Ectodermal cell (in vitro differentiated cells): ENCODE results near the gene GOLGA3.
"Not testable (repeated sequence)": the region's sequence is repeated elsewhere in the genome, so short reads cannot be mapped to it uniquely, and the experiment has no call there.

Source experiments
- H3K27ac ChIP-seq: 2 replicates; pipeline ENCODE4 v1.7.0; 2013; ENCODE audit warnings: mild to moderate bottlenecking, low read depth, low read length; ENCODE audit not compliant: insufficient read depth, poor library complexity, severe bottlenecking
- H3K27me3 ChIP-seq: 2 replicates; pipeline ENCODE4 v1.7.0; 2013; ENCODE audit warnings: mild to moderate bottlenecking, low read length; ENCODE audit not compliant: insufficient read depth, control insufficient read depth, poor library complexity, severe bottlenecking
- H3K36me3 ChIP-seq: one replicate; pipeline ENCODE4 v1.7.0; 2013; ENCODE audit warnings: low read length; ENCODE audit not compliant: control insufficient read depth, insufficient read depth
- H3K4me1 ChIP-seq: one replicate; pipeline ENCODE4 v1.7.0; 2013; ENCODE audit warnings: low read length; ENCODE audit not compliant: control insufficient read depth, insufficient read depth
- H3K4me3 ChIP-seq: 2 replicates; pipeline ENCODE4 v1.7.0; 2013; ENCODE audit warnings: low read depth, low read length, control low read depth; ENCODE audit not compliant: insufficient read depth
- H3K9me3 ChIP-seq: 2 replicates; pipeline ENCODE4 v1.7.0; 2013; ENCODE audit warnings: mild to moderate bottlenecking, low read length, moderate library complexity; ENCODE audit not compliant: control insufficient read depth
- WGBS, 2 experiments: methylation state at CpG; one replicate each; pipeline ENCODE4 v1.1.7; 2013; ENCODE audit warnings: missing lambda C conversion rate in 2 of 2; 5-methylcytosine and 5-hydroxymethylcytosine counted together

The GOLGA3 gene

DNA sequence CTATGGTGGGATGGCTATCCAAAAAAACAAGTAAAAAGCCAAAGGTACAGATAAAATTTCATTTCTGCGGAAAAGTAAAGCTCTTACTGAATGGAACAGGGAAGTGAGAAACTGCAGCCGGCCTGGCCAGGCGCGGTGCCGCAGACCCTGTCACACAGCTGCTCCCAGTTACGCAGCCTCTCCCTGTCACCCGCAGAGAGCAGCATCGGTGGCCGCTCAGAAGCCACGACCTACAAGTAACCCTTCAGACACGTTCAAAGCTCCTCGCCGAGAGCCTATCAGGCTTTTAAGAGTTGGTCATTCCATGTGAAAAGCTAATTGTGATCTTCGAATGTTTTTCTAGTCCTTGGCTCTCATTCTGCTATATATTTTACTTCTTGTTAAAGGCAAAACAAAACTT, 56.1 kb downstream of the GOLGA3 start:
- 95 to 96% methylated on average over 14 of the region's 14 CpGs for WGBS, 2 experiments
- H3K4me1 ChIP-seq: no peaks in the 10 kb centered on the region
- no peaks in the 10 kb centered on the region for H3K9me3 ChIP-seq
- H3K36me3 ChIP-seq: peaks cover 23% of the 10 kb centered on the region
- no peaks in the 10 kb centered on the region for H3K27me3 ChIP-seq
- H3K27ac ChIP-seq: no peak overlapping the region
- H3K4me3 ChIP-seq: no peak overlapping the region

DNA sequence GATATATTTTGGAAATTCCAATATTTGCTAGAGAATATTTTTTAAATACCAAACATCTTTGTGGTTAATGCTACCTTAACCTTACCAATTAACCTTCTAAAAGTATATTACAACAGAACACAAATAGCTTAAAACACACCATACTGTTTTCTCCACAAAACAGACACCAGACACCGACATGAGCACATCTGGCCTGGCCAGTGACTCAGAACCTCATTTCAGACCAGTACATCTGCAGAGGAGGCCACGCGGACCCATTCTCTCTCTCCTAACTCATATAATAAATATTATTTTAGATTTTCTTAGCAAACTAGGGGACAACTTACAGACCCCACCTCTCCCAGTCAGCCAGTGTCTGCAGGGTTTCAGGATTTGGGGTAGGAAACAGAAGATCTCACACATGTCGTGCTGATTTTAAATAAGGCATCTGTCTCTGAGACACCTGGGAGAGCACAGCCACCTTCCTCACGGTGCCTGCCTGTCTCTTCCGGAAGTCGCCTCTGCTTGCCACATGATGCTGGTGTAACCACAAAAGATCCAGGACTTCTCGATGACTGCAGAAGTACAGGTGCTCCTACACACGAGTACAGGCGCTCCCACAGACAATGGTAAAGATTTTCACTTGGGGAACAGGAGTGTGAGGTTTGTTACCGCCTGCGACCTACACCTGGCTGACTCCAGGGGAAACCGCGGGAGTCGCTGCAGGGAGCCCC, 57.4 kb downstream of the GOLGA3 start:
- H3K27ac ChIP-seq: no peak overlapping the region
- H3K27me3 ChIP-seq: no peaks in the 10 kb centered on the region
- 95 to 98% methylated on average over 15 of the region's 15 CpGs for WGBS, 2 experiments
- H3K9me3 ChIP-seq: no peaks in the 10 kb centered on the region
- peaks cover 19% of the 10 kb centered on the region for H3K36me3 ChIP-seq
- no peaks in the 10 kb centered on the region for H3K4me1 ChIP-seq
- no peak overlapping the region for H3K4me3 ChIP-seq

DNA sequence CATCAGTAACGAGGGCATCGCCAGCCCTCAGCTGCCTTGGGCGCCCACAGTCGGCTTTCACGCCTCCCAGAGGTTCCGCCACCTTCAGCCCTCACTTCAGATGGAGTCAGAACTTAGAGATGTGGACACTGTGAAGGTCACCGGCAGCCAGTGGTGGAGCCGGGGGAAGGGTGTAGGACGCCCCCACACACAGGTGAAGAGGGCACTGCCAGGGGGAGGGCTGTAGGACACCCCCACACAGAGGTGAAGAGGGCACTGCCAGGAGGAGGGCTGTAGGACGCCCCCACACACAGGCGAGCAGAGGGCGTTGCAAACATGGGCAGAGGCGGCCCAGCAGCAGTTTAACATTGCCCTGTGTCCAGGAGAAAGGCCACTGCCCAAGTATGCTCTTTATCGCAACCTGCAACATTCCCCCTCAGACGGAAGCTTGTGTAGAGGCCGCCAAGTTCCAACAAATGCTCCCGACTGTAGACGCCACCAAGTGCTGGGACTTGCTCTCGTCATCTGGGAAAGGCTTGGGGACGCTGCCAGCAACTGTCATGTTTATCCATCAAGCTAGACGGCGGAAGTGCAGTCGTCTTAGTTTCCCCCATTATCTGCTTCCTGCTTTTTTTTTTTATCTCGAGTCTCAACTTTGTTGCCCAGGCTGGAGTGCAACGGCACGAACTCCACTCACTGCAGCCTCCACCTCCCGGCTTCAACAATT, 62.1 kb downstream of the GOLGA3 start:
- Histone ChIP-seq H3K4me3 (no peak overlapping the region), H3K4me1 (no peaks in the 10 kb centered on the region), H3K27me3 (no peaks in the 10 kb centered on the region), H3K27ac (no peak overlapping the region), H3K9me3 (no peaks in the 10 kb centered on the region), H3K36me3 (peaks cover under 1% of the 10 kb centered on the region)
- WGBS, 2 experiments: 89 to 94% methylated on average over 27 of the region's 27 CpGs

DNA sequence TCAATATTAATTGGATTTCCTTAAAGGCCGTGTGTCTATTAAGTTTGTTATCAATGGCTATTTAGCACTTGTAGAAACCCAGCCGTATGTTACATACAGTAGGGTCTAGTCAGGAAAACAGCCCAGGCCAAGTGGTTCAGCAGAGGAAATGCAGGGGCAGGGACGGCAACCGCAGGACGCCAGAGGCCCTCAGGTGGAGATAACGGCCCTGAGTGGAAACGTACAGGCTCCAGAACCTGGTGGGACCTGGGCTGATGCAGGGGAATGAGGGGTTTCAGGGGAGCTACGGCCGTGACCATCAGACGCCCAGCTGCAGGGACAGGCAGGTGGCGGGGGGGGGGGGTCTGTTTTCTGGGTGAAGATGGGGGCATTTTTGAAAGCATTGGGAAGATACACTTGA, 63.3 kb downstream of the GOLGA3 start:
- WGBS, 2 experiments: 86 to 88% methylated on average over 11 of the region's 11 CpGs
- Histone ChIP-seq H3K4me3 (no peak overlapping the region), H3K9me3 (no peaks in the 10 kb centered on the region), H3K27ac (no peak overlapping the region), H3K27me3 (no peaks in the 10 kb centered on the region), H3K36me3 (no peaks in the 10 kb centered on the region), H3K4me1 (peaks cover 4% of the 10 kb centered on the region)

GRCh38 chr12:132764231-132764630, 64.4 kb downstream of the GOLGA3 start:
- no peaks in the 10 kb centered on the region for H3K36me3 ChIP-seq
- no peaks in the 10 kb centered on the region for H3K9me3 ChIP-seq
- H3K4me1 ChIP-seq: peaks cover 8% of the 10 kb centered on the region
- H3K27me3 ChIP-seq: no peaks in the 10 kb centered on the region
- 95% methylated on average over 20 of the region's 20 CpGs for WGBS, 2 experiments
- no peak overlapping the region for H3K27ac ChIP-seq
- no peak overlapping the region for H3K4me3 ChIP-seq

DNA sequence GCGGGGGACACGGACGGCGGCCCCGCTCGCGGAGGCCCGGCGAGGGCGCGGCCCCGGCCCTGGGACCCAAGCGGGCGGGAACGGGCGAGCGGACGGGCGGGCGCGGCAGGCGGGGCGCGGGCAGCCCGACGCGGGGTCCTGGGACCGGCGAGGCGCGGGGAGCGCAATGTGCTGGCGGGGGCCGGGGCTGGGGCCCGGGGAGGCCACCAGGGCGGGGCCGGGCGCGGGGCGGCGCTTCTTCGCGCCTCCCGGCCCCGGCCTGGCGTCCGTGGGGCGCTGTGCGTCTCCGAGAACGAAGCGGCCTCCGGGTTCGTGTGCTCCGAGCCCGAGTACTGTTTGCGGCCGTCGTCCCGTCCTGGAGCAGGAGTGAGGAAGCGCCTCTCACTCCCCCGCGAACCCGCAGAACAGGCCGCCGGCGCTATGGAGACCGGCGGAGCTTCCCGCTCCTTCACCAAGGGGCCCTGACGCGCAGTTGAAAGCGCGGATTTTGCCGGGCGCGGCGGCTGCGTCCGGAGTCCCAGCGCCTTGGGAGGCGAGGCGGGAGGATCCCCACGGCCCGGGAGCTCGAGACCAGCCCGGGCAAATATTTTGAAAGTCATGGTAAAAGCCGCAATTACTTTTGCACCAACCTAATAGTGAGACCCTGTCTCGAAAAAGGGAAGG, 66.6 kb downstream of the GOLGA3 start:
- H3K4me1 ChIP-seq: peaks cover 8% of the 10 kb centered on the region
- no peaks in the 10 kb centered on the region for H3K27me3 ChIP-seq
- no peaks in the 10 kb centered on the region for H3K9me3 ChIP-seq
- 0 to 1% methylated on average over 89 of the region's 89 CpGs for WGBS, 2 experiments
- H3K36me3 ChIP-seq: no peaks in the 10 kb centered on the region
- peak overlapping the region; percentile 78 for H3K4me3 ChIP-seq
- H3K27ac ChIP-seq: peak overlapping the region; percentile 92

DNA sequence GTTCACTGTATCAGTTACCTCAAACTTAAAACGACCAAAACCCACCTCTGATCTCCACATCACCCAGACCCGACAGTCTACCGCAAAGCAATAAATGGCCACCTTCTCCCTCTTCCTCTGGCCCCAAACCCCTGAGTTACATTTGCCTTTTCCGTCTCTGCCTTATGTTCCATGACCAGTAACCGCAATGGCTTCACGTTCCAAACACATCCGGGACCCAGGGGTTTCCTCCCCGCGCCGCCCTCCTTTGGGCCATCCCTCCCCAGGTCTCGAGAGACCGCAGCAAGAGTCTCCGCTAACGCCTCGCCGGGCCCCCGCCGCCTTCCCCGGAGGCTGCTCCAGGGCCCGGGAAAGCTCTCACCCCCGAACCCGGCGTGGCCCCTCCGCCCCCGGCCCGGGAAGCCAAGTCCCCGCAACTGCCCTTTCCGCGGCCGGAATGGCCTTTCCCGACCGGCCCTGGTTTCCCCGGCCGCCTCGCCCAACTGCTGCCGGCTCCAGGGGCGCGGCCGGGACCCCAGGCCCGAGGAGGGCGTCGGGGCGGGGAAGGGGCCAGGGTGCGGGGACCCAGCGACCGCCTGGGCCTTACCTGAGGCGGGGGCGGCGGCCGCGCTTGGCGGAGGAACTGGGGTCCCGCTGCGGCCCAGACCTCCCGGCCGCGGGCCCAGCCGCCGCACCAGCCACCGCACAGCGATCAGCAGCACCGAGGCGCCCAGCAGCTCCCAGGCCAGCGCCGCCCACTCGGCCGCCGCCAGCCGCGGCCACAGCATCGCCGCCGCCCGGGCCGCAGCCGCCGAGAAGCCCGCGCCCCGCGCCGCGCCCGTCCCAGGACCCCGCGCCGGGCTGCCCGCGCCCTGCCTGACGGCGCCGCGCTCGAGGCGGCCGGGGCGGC, 67.4 kb downstream of the GOLGA3 start, which contains the start of gene ANKLE2:
ANKLE2 (minus strand) TSS at position 801 of the 889 bp plus-strand sequence; CDS start at position 767, 34 bp downstream.
- Histone ChIP-seq H3K4me1 (peaks cover 8% of the 10 kb centered on the region), H3K36me3 (no peaks in the 10 kb centered on the region), H3K27me3 (no peaks in the 10 kb centered on the region), H3K27ac (peak within 1 kb of the TSS; percentile 92), H3K4me3 (peak within 1 kb of the TSS; percentile 78), H3K9me3 (no peaks in the 10 kb centered on the region)
- WGBS, 2 experiments: 0% methylated on average over 97 of the region's 97 CpGs

DNA sequence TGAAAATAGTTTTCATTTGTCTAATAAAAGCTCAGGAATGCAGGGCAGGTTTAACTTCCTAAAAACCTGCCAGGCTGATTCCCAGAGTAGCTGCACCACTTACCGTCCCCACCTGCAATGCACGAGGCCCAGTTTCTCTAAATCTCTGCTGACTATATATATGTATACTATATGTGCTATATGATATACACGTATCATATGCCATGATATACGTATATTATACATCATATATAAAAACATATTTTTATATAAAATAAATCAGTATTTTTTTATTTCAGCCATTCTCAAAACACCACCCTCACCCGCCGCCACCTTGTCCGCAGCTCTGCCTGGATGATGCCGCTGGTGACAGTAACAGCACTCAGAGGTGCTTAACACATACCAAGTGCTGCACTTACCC, 69.3 kb downstream of the GOLGA3 start:
- Histone ChIP-seq H3K9me3 (no peaks in the 10 kb centered on the region), H3K27ac (no peak overlapping the region), H3K27me3 (no peaks in the 10 kb centered on the region), H3K36me3 (peaks cover 7% of the 10 kb centered on the region), H3K4me3 (no peak overlapping the region), H3K4me1 (peaks cover 8% of the 10 kb centered on the region)
- 92 to 95% methylated on average over 4 to 7 of the region's 8 CpGs for WGBS, 2 experiments

DNA sequence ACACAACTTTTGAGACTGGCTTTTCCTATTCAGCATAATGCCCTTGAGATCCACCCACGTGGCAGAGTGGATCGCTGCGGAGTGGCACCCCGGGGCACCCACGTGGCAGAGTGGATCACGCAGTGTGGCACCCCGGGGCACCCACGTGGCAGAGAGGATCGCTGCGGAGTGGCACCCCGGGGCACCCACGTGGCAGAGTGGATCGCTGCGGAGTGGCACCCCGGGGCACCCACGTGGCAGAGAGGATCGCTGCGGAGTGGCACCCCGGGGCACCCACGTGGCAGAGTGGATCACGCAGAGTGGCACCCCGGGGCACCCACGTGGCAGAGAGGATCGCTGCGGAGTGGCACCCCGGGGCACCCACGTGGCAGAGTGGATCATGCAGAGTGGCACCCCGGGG, 69.8 kb downstream of the GOLGA3 start:
- H3K36me3 ChIP-seq: peaks cover 11% of the 10 kb centered on the region
- not testable (repeated sequence) for H3K27me3 ChIP-seq, H3K27ac ChIP-seq, H3K4me3 ChIP-seq, H3K4me1 ChIP-seq, H3K9me3 ChIP-seq
- WGBS, 2 experiments: 93 to 95% methylated on average over 20 to 22 of the region's 28 CpGs
